HCEC 1CT (cell line): ENCODE measurements around the gene SLC11A1.

ENCODE experiments used
- DNase-seq: peaks from one replicate; pipeline ENCODE4 v3.0.0-alpha.2; 2017

The SLC11A1 gene, protein sequence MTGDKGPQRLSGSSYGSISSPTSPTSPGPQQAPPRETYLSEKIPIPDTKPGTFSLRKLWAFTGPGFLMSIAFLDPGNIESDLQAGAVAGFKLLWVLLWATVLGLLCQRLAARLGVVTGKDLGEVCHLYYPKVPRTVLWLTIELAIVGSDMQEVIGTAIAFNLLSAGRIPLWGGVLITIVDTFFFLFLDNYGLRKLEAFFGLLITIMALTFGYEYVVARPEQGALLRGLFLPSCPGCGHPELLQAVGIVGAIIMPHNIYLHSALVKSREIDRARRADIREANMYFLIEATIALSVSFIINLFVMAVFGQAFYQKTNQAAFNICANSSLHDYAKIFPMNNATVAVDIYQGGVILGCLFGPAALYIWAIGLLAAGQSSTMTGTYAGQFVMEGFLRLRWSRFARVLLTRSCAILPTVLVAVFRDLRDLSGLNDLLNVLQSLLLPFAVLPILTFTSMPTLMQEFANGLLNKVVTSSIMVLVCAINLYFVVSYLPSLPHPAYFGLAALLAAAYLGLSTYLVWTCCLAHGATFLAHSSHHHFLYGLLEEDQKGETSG

DNA sequence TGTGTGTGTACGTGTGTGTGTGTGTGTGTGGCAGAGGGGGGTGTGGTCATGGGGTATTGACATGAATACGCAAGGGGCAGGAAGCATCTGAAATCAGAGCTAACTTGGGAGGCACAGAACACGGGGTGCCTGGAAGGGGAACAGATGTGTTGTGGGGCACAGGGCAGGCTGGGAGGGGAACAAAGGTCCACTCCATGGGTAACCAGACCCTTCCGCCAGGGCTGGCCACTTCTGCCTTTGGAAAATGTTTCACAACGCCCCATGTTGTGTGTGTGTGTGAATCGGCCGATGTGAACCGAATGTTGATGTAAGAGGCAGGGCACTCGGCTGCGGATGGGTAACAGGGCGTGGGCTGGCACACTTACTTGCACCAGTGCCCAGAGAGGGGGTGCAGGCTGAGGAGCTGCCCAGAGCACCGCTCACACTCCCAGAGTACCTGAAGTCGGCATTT is at the start of gene SLC11A1:
Gene SLC11A1, plus strand, starts transcription at position 358 of the 451 bp plus-strand sequence. CDS start 96 bp downstream, outside the sequence.
- no peak for DNase-seq

DNA sequence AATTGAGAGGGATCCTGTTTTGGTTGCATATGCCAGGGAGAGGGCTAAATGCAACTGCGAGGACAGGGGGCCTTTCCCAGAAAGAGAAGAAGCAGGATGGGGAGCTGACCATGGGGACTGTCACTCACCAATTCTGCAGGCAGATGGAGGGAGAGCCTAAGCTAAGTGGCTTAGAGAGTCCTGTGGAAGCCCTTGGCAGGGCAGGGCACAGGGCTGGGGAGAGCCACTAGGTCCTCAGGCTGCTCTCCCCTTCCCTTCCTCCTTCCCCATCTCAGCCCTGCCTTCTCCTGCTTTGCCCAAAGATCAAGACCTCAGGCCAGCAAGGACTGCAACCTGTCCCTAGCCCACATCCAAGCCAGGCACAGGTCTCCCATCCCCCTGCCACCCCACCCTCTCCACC is 49.8 kb upstream of the SLC11A1 start:
- no peak for DNase-seq

DNA sequence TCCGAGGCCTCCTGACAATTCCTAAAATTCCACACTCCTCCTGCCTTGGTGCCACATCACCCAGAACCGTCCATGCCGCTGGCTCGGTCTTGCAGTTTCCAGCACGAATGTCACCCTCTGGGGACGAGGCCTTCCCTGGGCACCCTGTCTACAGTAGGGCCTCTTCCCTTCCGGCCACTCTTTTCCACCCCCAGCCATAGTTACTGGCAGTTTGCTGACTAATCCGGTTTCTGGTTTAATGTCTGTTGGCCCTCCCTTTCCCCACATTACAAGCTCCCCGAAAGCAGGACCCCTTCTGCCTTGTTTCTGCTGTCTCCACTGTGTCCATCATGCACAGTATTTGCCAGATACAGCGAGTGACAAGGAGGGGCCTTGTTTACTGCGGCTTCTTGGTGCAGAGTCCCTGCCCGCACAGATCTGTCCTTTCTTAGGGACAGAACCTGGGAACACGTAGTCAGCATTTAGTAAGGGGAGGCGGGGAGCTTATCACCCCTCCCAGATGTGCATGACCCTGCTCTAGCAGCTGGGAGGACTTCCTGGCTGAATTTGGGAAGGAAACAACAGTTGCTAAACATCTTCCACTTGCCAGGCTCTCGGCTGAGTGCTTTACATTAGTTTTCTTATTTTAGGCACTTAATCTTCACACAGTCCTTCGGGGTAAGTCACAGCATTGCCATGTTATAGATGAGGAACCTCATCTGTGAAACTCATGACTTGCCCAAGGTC is 49.0 kb upstream of the SLC11A1 start:
- no peak for DNase-seq

DNA sequence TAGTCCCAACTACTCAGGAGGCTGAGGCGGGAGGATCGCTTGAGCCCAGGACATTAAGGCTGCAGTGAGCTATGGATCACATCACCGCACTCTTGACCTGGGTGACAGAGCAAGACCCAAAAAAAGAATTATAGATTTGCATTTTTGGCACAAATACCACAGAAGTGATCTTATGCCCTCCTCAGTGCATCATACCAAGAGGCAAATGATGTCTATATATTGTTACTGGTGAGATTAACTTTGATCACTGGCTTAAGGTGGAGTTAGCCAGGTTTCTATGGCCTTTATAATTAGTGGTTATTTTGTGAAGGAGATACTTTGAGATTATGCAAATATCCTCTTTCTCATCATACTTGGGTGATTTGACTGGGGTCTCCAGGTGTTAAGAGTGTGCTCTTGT is 47.5 kb upstream of the SLC11A1 start:
- DNase-seq: no peak

DNA sequence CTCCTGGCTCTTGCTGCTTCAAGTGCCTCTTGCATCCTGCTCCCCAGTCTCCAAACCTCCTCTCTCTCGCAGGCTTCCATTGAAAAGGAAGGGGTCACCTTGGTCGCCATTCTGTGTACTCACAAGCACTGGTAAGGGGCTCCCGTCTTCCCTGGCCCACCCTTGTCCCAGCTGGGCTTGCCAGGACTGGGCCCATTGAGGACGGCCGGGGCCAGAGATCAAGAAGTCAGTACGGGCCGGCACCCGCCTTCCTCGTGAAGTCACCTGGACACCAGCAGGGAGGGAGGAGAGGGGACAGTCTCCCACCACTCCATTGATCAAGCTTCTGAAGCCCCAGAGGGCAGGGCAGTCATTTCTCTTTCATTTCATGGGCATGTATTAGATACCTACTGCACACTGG is 41.4 kb upstream of the SLC11A1 start:
- no peak for DNase-seq

DNA sequence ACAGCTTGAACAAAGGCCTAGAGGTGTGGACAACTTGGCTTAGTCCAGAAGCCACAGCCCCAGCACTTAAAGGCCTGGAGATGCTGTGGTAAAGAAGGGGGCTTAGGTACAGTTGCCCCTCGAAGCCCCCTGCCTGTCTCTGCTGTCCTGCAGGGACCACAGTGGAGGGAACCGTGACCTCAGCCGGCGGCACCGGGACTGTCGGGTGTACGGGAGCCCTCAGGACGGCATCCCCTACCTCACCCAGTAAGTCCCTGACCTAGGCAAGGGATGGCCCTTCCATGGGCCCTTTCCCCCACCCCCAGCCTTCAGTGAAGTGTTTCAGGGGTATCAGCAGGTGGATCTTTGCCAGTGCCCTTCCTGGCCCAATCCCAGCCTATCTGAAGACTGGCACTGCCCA is 40.7 kb upstream of the SLC11A1 start:
- DNase-seq: no peak

DNA sequence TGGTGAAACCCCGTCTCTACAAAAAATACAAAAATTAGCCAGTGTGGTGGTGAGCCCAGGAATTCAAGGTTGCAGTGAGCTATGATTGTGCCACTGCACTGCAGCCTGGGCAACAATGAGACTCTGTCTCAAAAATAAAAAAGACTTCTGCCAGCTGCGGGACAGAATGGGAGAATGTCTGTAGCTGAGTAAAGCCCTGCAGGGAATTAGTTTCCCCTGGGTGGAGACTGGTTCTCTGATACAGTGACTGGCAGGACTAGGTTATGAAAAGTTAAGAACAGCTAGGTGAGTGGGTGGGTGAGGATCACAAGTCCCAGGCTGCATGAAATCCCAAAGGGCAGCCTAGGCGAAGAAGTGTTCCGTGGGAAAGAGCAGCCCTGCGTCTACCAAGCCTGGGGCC is 39.2 kb upstream of the SLC11A1 start:
- no peak for DNase-seq

DNA sequence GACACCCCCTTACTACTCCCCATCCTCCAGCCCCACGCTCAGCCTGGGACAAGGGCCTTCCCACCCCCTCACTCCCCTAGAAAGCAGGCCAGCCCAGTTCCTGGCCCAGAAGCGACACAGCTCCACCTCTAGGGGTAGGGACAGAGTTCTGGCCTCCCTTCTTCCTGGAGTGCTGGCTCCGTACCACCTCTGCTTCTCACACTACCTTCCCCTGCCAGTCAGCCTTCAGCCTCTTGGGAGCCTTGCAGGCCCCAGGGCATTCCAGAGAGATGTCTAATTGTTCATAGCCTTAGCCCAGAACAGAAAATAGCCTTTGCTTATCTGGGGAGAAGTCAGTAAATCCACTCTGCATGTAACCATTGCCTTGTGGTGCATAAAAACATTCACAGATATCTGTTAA is 38.5 kb upstream of the SLC11A1 start:
- DNase-seq: peak; percentile 13

DNA sequence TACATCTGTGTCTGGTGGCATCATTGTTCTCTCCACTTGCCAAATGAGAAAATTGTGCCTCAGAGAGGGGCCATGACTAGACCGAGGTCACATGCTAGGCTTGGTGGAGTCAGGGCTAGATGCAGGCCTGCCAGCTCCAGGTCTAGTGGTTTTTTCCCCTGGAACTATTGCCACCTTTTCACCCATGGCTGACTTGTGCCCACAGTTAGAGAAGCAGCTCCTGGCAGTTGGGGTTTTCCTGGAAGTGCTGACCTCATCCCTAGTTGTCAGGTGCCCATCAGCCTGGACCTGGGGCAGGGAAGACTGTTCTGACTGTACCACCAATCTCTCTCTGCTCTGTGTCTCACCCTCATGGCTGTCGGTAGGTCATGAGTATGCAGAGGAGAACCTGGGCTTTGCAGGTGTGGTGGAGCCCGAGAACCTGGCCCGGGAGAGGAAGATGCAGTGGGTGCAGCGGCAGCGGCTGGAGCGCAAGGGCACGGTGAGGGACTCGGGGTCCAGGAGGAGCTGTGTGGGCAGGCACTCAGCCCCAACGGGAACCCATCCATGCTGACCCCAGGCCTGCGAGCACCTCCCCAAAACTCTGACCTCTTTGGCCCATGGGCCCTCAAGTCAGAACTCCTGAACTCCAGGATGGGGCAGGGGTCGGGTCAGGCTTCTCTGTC is 37.9 kb upstream of the SLC11A1 start:
- DNase-seq: no peak

DNA sequence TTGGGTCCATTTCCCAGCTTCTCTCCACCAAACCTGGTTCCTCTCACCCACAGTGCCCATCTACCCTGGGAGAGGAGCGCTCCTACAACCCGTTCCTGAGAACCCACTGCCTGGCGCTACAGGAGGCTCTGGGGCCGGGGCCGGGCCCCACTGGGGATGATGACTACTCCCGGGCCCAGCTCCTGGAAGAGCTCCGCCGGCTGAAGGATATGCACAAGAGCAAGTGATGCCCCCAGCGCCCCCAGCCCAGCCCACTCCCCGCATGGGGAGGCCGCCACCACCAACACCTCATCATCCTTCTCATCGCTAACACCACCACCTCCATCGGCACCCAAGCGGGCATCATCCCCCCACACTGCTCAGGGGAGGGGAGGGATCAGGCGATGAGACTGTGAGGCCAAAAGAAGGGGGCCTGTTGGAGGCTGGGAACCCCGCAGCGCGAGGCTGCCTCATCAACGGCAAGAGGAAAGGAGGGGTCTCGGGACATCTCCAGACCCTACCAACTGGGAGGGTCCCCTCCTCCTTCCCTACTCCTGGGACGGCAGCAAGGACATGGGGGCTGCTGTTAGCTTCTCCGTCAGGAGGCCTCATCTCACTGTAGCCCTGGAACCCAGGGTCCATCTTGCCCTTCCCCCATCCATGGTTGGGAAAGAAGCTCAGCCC is 37.2 kb upstream of the SLC11A1 start:
- DNase-seq: no peak

DNA sequence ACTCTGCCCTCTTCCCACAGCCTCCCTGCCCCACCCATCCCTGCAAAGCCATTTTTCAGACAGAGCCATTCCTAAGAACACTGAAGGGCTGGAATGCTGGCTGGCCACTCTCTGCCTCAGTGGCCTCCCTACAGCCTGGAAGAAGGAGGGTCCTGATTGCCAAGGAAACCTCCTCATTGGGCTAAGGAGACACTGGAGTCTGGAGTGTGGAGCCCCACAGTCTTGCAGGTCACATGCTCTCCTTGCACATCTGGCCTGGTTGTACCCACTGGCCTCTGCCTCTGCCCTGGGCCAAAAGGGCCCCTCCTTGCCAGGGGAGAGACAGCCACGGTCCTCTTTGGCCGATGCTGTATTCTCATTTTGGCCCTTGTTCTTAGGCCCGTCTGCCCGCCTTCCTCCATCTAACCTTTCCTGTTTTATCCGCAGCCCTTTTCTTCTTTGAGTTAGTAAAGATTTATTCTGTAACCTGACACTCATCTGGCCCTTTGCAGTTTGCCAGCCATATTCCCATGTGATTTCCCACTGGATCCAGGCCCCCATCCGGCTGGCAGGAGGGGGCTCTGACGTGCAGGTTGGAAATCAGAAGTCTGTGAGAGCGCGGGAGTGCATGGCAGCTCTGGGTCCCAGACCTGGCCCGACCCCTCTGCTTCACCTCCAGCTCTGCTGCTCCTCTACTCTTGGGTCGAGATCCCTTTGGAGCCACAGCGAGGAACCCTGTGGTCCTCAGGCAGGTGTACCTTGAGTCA is 36.4 kb upstream of the SLC11A1 start:
- no peak for DNase-seq

DNA sequence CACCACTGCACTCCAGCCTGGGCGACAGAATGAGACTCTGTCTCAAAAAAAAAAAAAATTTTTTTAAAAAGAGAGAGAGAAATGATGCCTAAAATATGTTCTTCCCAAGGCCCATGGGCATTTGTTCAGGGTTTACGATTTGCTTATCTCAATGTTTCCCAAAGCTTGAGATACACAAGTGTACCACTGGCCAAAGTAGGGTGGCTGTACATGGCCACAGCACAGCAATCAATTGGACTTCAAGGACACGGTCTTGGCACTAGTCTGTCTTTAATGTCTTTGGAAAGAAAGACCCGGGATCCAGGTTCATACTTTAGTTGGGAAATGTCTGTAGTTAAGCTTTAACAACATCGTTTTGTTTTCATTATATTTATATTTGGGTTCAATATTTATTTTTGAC is 34.9 kb upstream of the SLC11A1 start:
- DNase-seq: no peak

DNA sequence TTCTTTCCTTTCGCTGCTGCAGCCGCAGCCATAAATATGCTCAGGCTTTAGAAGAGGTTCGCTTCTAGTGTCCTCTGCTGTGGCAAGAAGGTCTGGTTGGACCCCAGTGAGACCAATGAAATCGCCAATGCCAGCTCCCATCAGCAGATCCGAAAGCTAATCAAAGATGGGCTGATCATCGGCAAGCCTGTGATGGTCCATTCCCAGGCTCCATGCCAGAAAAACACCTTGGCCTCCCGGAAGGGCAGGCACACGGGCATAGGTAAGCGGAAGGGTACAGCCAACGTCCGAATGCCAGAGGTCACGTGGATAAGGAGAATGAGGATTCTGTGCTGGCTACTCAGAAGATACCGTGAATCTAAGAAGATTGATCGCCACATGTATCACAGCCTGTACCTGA is 28.0 kb upstream of the SLC11A1 start:
- DNase-seq: no peak

DNA sequence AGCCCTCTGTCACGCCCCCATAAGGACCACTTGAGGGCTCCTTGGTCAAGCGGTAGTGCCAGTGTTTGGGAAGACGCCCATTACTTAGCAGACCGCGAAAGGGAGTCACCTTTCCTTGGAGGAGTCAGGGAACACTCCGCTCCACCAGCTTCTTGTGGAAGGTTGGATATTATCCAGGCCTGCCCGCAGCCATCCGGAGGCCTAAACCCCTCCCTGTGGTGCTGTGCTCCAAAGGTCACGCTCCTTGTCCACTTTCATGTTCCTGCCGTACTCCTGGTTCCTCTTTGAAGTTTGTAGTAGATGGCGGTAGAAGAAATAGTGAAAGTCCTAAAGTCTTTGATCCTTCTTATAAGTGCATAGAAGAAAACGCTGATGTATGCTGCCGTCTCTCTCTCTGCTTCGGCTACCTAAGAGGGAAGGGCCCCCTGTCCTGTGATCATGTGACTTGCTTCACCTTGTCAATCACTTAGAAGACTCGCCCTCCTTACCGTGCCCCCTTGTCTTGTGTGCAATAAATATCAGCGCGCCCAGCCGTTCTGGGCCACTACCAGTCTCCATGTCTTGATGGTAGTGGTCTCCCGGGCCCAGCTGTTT is 27.1 kb upstream of the SLC11A1 start:
- DNase-seq: no peak

DNA sequence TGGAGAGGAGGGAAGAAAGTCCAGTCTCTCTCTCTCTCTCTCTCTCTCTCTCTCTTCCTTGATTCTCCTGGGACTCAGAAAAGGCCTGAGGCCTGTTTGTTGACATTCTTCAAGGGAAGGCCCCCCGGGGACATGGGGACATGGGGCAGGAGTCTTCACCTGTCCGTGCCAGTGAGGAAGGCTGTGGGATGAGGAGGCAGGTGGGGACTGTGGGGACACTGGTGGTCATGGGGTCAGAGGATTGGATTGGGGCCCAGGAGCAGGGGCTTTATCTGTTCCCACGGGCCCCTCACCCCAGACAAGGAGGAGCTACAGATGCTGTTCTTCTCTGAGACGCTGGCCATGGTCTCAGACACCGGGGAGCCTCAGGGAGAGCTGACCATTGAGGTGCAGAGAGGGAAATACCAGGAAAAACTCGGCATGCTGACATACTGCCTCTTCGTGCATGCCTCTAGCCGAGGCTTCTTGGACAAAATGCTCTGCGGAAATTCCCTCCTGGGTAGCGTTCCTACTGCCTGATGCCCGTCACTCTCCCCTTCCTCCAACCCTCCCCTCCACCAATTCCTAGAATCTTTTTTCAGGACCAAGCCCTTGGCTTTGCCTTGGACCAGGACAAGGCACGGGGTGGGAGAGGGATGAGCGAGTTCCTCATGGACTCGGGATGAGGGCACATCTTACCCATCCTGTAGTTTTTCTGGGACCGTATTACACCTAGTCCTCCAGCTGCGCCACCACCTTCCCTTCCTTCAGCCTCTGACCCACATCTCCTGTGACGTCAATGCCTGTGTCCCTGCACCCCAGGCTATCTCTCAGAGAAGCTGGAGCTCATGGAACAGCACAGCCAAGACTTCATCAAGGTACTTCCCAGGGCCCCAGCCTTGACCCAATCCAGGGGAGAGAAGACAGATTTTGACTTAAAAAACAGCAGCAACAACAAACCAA is 24.6 kb upstream of the SLC11A1 start:
- DNase-seq: no peak

DNA sequence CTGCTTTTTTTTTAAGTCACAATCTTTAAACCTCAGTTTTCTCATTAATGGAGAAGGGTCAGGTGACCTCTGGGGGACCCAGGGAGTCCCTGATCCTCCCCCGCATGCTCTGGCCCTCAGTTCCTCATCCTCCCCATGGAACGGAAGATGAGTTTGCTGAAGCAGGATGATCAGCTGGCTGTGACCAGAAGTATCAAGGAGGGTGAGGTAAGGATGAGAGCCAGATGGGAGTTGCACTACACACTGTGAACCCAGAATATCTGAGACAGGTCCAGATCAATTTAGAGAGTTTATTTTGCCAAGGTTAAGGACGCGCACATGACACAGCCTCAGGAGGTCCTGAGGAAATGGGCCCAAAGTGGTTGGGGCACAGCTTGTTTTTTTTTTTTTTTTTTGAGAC is 21.6 kb upstream of the SLC11A1 start:
- DNase-seq: no peak

DNA sequence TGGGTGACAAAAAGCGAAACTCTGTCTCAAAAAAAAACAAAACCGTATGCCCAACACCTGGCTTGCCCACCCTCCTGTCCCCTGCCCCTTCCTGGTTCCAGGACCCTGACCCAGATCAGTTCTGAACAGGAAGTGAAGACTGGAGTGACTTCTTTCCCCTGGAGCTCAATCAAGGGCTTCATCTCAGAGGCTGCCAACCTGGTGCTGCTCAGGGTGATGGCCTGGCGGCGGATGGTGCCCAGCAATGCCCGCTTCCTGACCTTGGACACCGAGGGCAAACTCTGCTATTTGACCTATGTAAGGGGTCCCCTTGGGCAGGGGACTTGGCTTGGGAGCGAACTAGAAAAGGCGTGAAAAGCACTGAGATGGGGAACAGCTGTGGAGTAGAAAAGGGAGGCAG is 19.5 kb upstream of the SLC11A1 start:
- DNase-seq: no peak

DNA sequence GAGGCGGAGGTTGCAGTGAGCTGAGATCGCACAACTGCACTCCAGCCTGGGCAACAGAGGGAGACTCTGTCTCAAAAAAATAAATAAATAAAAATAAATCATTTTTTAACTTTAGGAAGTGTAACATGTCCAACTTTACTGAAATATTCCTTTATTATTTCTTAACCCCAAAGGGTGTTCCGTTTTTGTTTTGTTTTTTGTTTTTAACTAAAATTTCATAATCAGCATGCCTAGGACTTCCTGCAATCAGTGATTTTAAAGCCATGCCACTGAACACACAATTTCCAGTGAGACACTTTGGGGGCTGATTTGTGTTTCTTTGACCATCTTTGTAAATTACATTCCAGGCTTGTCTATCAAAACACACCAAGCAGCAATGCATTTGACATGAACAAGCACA is 18.3 kb upstream of the SLC11A1 start:
- no peak for DNase-seq

DNA sequence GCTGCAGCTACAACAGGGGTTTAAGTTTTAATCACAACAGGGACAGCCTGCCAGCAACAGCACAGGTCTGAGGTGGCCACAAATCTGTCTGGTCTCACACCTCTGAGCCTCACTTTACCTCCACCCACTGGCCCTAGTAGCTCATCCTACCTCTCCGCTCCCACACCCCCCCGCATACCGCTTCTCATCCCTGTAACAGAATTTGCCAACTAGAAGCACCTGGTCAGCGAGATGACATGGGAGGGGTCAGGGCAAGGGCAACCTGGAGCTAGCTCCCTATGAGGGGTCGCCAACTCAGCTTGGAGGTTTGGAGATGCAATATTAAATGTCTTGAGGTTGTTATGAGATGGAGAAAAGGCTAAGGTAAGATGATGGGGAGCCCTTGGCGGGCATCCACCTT is 17.9 kb upstream of the SLC11A1 start:
- DNase-seq: no peak

DNA sequence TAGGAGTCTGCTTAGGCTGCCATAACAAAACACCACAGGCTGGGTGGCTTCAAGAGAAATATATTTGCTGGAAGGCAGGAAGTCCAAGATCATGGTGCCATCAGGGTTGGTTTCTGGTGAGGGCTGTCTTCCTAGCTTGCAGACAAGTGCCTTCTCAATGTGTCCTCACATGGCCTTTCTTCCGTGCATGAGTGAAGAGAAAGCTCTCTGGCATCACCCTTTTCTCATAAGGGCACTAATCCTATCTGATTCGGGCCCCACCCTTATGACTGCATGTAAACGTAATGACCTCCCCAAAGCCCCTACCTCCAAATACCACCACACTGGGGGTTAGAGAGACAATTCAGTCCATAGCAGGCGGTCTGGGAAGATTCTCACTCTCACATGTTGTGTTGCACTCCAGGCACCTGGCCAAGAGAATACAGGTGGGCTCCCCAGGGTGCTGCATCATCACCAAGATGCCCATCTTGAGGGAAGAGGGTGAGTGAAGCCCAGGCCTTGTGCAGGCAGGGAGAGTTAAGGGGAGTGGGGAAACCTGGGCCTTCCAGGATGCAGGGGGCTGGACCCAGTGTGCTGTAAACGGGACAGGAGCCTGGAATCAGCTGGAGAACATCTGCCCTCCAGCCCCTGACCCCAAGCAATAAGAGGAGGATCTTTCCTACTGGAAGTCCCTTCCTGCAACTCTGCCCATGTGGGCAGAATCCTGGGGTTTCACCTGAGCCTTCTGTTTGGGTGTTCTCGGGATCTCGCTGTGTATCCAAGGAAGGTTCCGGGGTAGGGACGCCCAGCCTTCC is 15.3 kb upstream of the SLC11A1 start:
- DNase-seq: no peak
